Stimulated activated CD4-positive, alpha-beta T cell treated with anti-CD3 and anti-CD28 coated beads, Interleukin-15, amount 100 ng/mL, for 24 hours (primary cell): Measurements from ENCODE around the gene ZNF717.
"Not testable (repeated sequence)": the region's sequence is repeated elsewhere in the genome, so short reads cannot be mapped to it uniquely, and the experiment has no call there.

Experiments used
- DNase-seq: peaks from one replicate; pipeline ENCODE4 v3.0.0-alpha.2; 2020

Gene ZNF717

GRCh38 chr3:75785081-75785755 is at the start of gene ZNF717:
Gene ZNF717, minus strand, starts transcription at chr3:75785549. Its CDS starts 2,187 bp downstream, at chr3:75783362.
- peak; percentile 93 for DNase-seq

DNA sequence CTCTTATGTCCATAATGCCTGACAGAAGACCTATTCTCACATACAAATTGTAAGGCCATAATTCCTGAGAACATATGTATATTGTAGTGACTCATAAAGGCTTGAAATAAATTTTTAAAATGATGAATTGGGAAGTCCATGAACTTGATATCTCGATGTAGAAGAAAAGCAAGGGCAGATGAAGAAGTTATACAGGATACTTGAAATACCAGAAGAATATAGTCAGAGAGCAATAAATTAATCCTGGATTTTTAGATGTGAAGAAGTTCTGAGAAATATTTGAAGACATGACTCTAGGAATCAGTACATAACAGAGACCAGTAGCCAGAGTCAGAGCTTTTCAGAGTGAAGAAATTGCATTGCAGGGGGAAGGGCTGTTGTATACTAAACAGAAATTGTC is 45.7 kb upstream of the ZNF717 start:
- not testable (repeated sequence) for DNase-seq

DNA sequence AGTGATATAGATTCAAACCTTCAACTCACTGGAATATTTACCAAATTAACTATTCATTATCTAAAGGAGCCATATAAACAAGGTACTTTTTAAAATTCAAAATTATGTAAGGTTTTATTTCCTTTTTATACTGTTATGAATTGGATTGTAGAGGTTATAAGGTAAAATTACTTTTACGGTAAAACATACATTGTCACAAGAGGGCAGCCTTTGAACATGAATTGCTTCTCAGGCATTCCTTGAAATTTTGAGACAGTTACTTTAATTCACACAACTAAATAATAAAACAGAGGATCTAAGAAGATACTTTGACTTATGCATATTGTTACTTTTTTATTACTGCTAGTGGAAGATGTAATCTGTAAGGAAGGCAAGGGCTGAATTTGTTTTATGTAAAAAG is 32.7 kb upstream of the ZNF717 start:
- DNase-seq = not testable (repeated sequence)

GRCh38 chr3:75816287-75817180 is 31.2 kb upstream of the ZNF717 start:
- not testable (repeated sequence) for DNase-seq

DNA sequence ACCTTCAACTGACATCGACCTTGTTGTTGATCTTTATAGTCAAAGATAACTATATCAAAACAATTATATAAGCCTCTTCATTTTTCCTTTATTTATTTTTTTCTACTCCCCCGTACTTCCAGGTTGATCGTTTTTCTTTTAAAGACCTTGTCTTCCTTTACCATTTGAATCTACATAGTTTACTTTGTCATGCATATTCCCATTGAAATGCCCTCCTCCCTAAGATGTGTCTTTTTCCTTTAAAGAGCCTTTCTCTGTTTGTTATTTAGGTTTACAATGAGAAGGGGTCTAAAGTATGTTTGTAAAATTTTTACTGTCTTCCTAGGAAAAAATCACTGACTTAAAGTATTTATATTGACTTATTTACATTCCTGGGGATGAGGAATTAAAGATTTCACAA is 29.4 kb upstream of the ZNF717 start:
- no peak for DNase-seq

GRCh38 chr3:75782506-75782905 is 2.8 kb downstream of the ZNF717 start:
- no peak for DNase-seq

DNA sequence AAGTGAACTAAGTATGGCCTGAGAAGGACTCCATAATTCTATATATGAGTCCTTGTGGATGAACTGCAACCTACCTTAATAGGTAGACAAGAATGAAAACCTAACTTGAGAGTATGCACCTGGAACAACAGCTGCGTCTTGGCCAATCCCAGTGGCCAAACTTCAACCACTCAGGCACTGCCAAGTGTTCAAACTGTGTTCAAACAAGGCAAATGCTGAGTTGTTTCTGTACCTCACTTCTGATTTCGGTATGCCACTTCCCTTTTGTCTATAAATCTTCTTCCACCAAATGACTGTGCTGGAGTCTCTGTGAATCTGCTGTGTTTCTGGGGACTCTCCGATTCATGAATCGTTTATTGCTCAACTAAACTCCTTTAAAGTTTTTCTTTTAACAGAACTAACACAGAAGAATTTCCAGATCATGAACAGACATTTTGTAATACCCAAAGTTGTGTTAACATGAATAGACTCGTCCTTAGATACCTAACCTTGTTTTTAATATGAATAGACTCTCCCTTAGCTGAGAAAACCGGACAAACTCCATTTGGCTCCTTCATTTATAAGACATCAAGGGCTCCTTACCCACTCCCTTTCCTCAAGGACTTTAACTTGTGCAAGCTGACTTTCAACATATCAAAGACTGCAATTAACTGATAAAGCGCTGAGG is 4.1 kb downstream of the ZNF717 start:
- DNase-seq = no peak

GRCh38 chr3:75777742-75778141 is 7.6 kb downstream of the ZNF717 start:
- not testable (repeated sequence) for DNase-seq

- DNase-seq = not testable (repeated sequence)
Measured at GRCh38 chr3:75771631-75772030, 13.7 kb downstream of the ZNF717 start.

DNA sequence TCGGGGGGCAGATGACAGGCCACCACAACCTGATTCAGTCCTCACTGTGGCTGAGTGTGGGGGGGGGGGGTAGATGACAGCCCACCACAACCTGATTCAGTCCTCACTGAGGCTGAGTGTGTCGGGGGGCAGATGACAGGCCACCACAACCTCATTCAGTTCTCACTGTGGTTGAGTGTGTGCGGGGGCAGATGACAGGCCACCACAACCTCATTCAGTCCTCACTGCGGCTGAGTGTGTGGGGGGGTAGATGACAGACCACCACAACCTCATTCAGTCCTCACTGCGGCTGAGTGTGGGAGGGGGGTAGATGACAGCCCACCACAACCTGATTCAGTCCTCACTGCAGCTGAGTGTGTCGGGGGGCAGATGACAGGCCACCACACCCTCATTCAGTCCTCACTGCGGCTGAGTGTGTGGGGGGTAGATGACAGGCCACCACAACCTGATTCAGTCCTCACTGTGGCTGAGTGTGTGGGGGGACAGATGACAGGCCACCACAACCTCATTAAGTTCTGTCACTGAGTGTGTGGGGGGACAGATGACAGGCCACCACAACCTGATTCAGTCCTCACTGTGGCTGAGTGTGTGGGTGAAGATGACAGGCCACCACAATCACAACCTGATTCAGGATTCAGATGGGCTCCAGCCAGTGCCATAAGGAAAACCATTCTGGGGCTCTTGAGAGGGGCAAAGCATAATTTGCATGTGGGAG is 16.9 kb downstream of the ZNF717 start:
- DNase-seq = no peak

- no peak for DNase-seq
Measured at GRCh38 chr3:75737831-75738493, 47.4 kb downstream of the ZNF717 start.

GRCh38 chr3:75727985-75728384 is 57.4 kb downstream of the ZNF717 start:
- DNase-seq = no peak

DNA sequence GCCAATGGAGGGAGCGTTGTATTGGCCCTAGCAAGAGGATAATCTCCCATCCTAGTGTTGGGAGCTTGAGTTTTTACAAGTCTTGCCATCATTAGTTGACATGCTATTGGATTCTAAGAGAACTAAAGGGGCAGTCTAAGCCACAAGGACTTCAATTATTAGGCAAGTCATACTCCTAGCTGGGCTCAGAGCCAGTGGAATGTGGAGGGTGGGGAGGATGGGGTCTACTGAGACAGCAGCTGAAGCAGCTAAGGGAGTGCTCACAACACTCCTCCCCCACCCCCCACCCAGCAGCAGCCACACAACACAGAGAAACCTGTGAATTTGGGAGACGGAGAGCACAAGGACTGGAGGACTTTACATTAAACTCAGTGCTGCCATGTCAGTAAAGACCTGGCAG is 93.3 kb downstream of the ZNF717 start:
- DNase-seq = no peak

DNA sequence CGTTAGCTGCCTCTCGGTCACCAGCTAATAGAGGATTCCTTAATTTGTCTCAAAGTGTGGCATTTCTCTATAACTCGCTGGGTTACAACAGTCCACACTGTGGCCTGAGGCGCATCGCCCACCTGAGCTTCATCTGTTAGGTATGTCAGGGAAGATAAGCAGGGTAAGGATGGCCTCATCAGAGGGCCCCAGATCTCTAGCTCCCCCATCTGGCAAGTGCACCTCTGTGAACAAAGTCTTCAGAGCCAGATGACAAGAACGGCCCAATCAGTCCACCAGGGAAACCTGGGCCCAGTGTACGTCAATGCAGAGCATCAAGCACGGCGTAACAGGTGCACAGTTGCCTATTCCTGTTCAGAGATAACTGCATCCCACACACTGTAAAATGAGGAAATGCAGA is 98.0 kb downstream of the ZNF717 start:
- DNase-seq = no peak
